H1 (cell line): ENCODE data around the gene ZBTB47. TPM values are rescaled to one million over a fixed set of nuclear protein-coding genes. Genes with fewer than 3 reads are reported as not detected.

Experiments
- CTBP2 ChIP-seq: IDR thresholded peaks from 2 replicates; pipeline ENCODE4 v1.7.0; 2011; ENCODE audit warnings: borderline replicate concordance, mild to moderate bottlenecking, moderate library complexity, mixed read lengths, low read length; ENCODE audit not compliant: insufficient read depth, insufficient read length
- RFX5 ChIP-seq: IDR thresholded peaks from 2 replicates; pipeline ENCODE4 v1.6.1; 2011; ENCODE audit warnings: low read depth, low read length, improper control_type of control experiment, borderline replicate concordance
- TAF1 ChIP-seq: IDR thresholded peaks from 2 replicates; pipeline ENCODE4 v1.6.1; 2011; ENCODE audit warnings: mild to moderate bottlenecking, low read depth, low read length
- YY1 ChIP-seq: IDR thresholded peaks from 2 replicates; pipeline ENCODE4 v1.6.1; 2011; ENCODE audit warnings: low read depth, mild to moderate bottlenecking, low read length
- polyA plus RNA-seq, 7 experiments: library from polyadenylated mRNA; depleted of rRNA in 3 of 7; stranded (reverse) in 5 of 7; unstranded in 2 of 7; fragments of >200 nt in 5 of 7; fragments of 200-250 nt in 2 of 7; gene quantifications; 1 replicate in 5 of 7; 2 replicates in 1 of 7; 4 replicates in 1 of 7; pipeline versions ENCODE4 v1.2.1 to v1.2.3, GENCODE V29; 2011 to 2013; ENCODE audit warnings: missing spikeins in 2 of 7, mixed read lengths in 2 of 7
- total RNA-seq: library from RNA; stranded (reverse); fragmentation: NEBNext Ultra II Directional; extraction: Animal tissue kit (Norgen Biotek cat#: 25700); gene quantifications from 2 replicates; pipeline ENCODE4 v1.2.1, GENCODE V29; 2021
- TF ChIP-seq, protein P1 (sequence below): fragments of 300-600 bp; sonication (generic); IDR thresholded peaks from 2 replicates; pipeline ENCODE4 v1.7.1; 2012; ENCODE audit warnings: low read length, moderate library complexity, mild to moderate bottlenecking, inconsistent platforms; ENCODE audit not compliant: insufficient replicate concordance
- TF ChIP-seq, protein P2 (sequence below): IDR thresholded peaks from 2 replicates; pipeline ENCODE4 v1.6.1; 2011; ENCODE audit warnings: low read depth, mild to moderate bottlenecking, low read length; ENCODE audit not compliant: insufficient read depth

The ZBTB47 gene
- total and polyA plus RNA-seq, 2 of the 8 experiments (the other 6 are each of a cell fraction or from before 2014, with no cell fraction given), result 2.8 to 4.1 TPM

DNA sequence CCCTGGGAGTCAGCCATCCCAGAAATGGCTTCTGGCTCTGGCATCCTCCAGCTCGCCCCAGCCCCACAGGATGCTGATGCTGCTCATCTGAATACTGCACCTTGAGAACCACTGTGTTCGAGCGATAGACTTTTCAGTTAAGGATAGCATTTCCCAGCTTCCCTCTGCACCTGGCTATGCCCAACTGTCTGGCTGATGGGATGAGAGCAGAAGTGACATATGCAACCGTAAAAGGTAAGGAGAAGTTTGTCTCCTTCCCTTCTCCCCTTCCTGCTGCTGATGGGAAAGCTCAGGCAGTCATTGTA is 58.8 kb downstream of the ZBTB47 start (continued):
- no peak for TF ChIP-seq CTBP2
- TF ChIP-seq, protein P1, sequence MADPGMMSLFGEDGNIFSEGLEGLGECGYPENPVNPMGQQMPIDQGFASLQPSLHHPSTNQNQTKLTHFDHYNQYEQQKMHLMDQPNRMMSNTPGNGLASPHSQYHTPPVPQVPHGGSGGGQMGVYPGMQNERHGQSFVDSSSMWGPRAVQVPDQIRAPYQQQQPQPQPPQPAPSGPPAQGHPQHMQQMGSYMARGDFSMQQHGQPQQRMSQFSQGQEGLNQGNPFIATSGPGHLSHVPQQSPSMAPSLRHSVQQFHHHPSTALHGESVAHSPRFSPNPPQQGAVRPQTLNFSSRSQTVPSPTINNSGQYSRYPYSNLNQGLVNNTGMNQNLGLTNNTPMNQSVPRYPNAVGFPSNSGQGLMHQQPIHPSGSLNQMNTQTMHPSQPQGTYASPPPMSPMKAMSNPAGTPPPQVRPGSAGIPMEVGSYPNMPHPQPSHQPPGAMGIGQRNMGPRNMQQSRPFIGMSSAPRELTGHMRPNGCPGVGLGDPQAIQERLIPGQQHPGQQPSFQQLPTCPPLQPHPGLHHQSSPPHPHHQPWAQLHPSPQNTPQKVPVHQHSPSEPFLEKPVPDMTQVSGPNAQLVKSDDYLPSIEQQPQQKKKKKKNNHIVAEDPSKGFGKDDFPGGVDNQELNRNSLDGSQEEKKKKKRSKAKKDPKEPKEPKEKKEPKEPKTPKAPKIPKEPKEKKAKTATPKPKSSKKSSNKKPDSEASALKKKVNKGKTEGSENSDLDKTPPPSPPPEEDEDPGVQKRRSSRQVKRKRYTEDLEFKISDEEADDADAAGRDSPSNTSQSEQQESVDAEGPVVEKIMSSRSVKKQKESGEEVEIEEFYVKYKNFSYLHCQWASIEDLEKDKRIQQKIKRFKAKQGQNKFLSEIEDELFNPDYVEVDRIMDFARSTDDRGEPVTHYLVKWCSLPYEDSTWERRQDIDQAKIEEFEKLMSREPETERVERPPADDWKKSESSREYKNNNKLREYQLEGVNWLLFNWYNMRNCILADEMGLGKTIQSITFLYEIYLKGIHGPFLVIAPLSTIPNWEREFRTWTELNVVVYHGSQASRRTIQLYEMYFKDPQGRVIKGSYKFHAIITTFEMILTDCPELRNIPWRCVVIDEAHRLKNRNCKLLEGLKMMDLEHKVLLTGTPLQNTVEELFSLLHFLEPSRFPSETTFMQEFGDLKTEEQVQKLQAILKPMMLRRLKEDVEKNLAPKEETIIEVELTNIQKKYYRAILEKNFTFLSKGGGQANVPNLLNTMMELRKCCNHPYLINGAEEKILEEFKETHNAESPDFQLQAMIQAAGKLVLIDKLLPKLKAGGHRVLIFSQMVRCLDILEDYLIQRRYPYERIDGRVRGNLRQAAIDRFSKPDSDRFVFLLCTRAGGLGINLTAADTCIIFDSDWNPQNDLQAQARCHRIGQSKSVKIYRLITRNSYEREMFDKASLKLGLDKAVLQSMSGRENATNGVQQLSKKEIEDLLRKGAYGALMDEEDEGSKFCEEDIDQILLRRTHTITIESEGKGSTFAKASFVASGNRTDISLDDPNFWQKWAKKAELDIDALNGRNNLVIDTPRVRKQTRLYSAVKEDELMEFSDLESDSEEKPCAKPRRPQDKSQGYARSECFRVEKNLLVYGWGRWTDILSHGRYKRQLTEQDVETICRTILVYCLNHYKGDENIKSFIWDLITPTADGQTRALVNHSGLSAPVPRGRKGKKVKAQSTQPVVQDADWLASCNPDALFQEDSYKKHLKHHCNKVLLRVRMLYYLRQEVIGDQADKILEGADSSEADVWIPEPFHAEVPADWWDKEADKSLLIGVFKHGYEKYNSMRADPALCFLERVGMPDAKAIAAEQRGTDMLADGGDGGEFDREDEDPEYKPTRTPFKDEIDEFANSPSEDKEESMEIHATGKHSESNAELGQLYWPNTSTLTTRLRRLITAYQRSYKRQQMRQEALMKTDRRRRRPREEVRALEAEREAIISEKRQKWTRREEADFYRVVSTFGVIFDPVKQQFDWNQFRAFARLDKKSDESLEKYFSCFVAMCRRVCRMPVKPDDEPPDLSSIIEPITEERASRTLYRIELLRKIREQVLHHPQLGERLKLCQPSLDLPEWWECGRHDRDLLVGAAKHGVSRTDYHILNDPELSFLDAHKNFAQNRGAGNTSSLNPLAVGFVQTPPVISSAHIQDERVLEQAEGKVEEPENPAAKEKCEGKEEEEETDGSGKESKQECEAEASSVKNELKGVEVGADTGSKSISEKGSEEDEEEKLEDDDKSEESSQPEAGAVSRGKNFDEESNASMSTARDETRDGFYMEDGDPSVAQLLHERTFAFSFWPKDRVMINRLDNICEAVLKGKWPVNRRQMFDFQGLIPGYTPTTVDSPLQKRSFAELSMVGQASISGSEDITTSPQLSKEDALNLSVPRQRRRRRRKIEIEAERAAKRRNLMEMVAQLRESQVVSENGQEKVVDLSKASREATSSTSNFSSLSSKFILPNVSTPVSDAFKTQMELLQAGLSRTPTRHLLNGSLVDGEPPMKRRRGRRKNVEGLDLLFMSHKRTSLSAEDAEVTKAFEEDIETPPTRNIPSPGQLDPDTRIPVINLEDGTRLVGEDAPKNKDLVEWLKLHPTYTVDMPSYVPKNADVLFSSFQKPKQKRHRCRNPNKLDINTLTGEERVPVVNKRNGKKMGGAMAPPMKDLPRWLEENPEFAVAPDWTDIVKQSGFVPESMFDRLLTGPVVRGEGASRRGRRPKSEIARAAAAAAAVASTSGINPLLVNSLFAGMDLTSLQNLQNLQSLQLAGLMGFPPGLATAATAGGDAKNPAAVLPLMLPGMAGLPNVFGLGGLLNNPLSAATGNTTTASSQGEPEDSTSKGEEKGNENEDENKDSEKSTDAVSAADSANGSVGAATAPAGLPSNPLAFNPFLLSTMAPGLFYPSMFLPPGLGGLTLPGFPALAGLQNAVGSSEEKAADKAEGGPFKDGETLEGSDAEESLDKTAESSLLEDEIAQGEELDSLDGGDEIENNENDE, result no peak
- TF ChIP-seq TAF1, result no peak
- TF ChIP-seq, protein P2, sequence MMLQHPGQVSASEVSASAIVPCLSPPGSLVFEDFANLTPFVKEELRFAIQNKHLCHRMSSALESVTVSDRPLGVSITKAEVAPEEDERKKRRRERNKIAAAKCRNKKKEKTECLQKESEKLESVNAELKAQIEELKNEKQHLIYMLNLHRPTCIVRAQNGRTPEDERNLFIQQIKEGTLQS, result no peak
- no peak for TF ChIP-seq RFX5
- no peak for TF ChIP-seq YY1
